Activated naive CD8-positive, alpha-beta T cell treated with anti-CD3 and anti-CD28 coated beads for 36 hours (primary cell): Measurements from ENCODE around the gene THSD4. TPM values are rescaled to one million over a fixed set of nuclear protein-coding genes. Genes with fewer than 3 reads are reported as not detected.
"Not testable (repeated sequence)": the region's sequence is repeated elsewhere in the genome, so short reads cannot be mapped to it uniquely, and the experiment has no call there.

ENCODE experiments used
- DNase-seq: peaks from one replicate; pipeline ENCODE4 v3.0.0; 2021
- H3K27ac Mint-ChIP-seq: one replicate; pipeline ENCODE4 v1.8.0; 2022; ENCODE audit warnings: mild to moderate bottlenecking, moderate library complexity, mixed read lengths
- H3K27me3 Mint-ChIP-seq: one replicate; pipeline ENCODE4 v1.8.0; 2022; ENCODE audit warnings: mild to moderate bottlenecking, mixed read lengths
- H3K36me3 Mint-ChIP-seq: one replicate; pipeline ENCODE4 v1.8.0; 2021; ENCODE audit warnings: mild to moderate bottlenecking, mixed read lengths
- H3K4me1 Mint-ChIP-seq: one replicate; pipeline ENCODE4 v1.8.0; 2021; ENCODE audit warnings: mixed read lengths
- H3K4me3 Mint-ChIP-seq: one replicate; pipeline ENCODE4 v1.8.0; 2022; ENCODE audit warnings: mild to moderate bottlenecking, moderate library complexity, mixed read lengths
- H3K9me3 Mint-ChIP-seq: one replicate; pipeline ENCODE4 v1.8.0; 2022; ENCODE audit warnings: mixed read lengths
- total RNA-seq, 2 experiments: library from RNA; stranded (reverse); gene quantifications; one replicate each; pipeline ENCODE4 v1.2.3, GENCODE V29; 2021

Gene THSD4
- total RNA-seq, 2 experiments from 2014 or later, result not detected

GRCh38 chr15:71434774-71435173 is 319.5 kb downstream of the THSD4 start:
- no peak for DNase-seq
- H3K4me1 Mint-ChIP-seq, result no peaks in the 10 kb centered on the region
- no peak overlapping the region for H3K4me3 Mint-ChIP-seq
- no peaks in the 10 kb centered on the region for H3K36me3 Mint-ChIP-seq
- no peaks in the 10 kb centered on the region for H3K9me3 Mint-ChIP-seq
- peaks cover 3% of the 10 kb centered on the region for H3K27me3 Mint-ChIP-seq
- H3K27ac Mint-ChIP-seq, result no peak overlapping the region

- DNase-seq, result no peak
- Mint-ChIP-seq H3K4me1 (no peaks in the 10 kb centered on the region), H3K27ac (no peak overlapping the region), H3K36me3 (no peaks in the 10 kb centered on the region), H3K9me3 (no peaks in the 10 kb centered on the region), H3K27me3 (peaks cover 3% of the 10 kb centered on the region), H3K4me3 (no peak overlapping the region)
Measured at GRCh38 chr15:71435552-71435951, 320.3 kb downstream of the THSD4 start.

- Mint-ChIP-seq H3K27ac (no peak overlapping the region), H3K4me1 (no peaks in the 10 kb centered on the region), H3K4me3 (no peak overlapping the region), H3K36me3 (no peaks in the 10 kb centered on the region), H3K9me3 (no peaks in the 10 kb centered on the region), H3K27me3 (peaks cover 3% of the 10 kb centered on the region)
- no peak for DNase-seq
Measured at GRCh38 chr15:71436854-71437253, 321.6 kb downstream of the THSD4 start.

- no peaks in the 10 kb centered on the region for H3K9me3 Mint-ChIP-seq
Measured at GRCh38 chr15:71437404-71437803, 322.1 kb downstream of the THSD4 start.

GRCh38 chr15:71437919-71438318 is 322.6 kb downstream of the THSD4 start:
- peaks cover 7% of the 10 kb centered on the region for H3K27me3 Mint-ChIP-seq
- H3K36me3 Mint-ChIP-seq, result no peaks in the 10 kb centered on the region
- no peaks in the 10 kb centered on the region for H3K4me1 Mint-ChIP-seq
- H3K9me3 Mint-ChIP-seq, result no peaks in the 10 kb centered on the region
- no peak for DNase-seq
- no peak overlapping the region for H3K4me3 Mint-ChIP-seq
- no peak overlapping the region for H3K27ac Mint-ChIP-seq

More at GRCh38 chr15:71437404-71437803, 322.1 kb downstream of the THSD4 start:
- no peak for DNase-seq
- Mint-ChIP-seq H3K4me1 (no peaks in the 10 kb centered on the region), H3K4me3 (no peak overlapping the region), H3K27me3 (peaks cover 3% of the 10 kb centered on the region), H3K27ac (no peak overlapping the region), H3K36me3 (no peaks in the 10 kb centered on the region)

- H3K4me3 Mint-ChIP-seq, H3K36me3 Mint-ChIP-seq, H3K4me1 Mint-ChIP-seq, H3K9me3 Mint-ChIP-seq, H3K27ac Mint-ChIP-seq, H3K27me3 Mint-ChIP-seq, DNase-seq: not testable (repeated sequence)
Measured at GRCh38 chr15:71439478-71439877, 324.2 kb downstream of the THSD4 start.

- H3K27me3 Mint-ChIP-seq, result peaks cover 7% of the 10 kb centered on the region
Measured at GRCh38 chr15:71440489-71441110, 325.3 kb downstream of the THSD4 start.

GRCh38 chr15:71443538-71443937 is 328.3 kb downstream of the THSD4 start:
- DNase-seq, result peak; percentile 8
- no peaks in the 10 kb centered on the region for H3K36me3 Mint-ChIP-seq
- H3K4me3 Mint-ChIP-seq, result no peak overlapping the region
- H3K4me1 Mint-ChIP-seq, result no peaks in the 10 kb centered on the region
- H3K27ac Mint-ChIP-seq, result no peak overlapping the region
- H3K9me3 Mint-ChIP-seq, result no peaks in the 10 kb centered on the region
- H3K27me3 Mint-ChIP-seq, result peaks cover 7% of the 10 kb centered on the region

More at GRCh38 chr15:71440489-71441110, 325.3 kb downstream of the THSD4 start:
- Mint-ChIP-seq H3K4me3 (no peak overlapping the region), H3K9me3 (no peaks in the 10 kb centered on the region), H3K36me3 (no peaks in the 10 kb centered on the region), H3K27ac (no peak overlapping the region), H3K4me1 (no peaks in the 10 kb centered on the region)
- DNase-seq, result no peak

- no peaks in the 10 kb centered on the region for H3K9me3 Mint-ChIP-seq
- no peak for DNase-seq
- H3K4me3 Mint-ChIP-seq, result no peak overlapping the region
- H3K4me1 Mint-ChIP-seq, result no peaks in the 10 kb centered on the region
- H3K27ac Mint-ChIP-seq, result no peak overlapping the region
- H3K36me3 Mint-ChIP-seq, result no peaks in the 10 kb centered on the region
- H3K27me3 Mint-ChIP-seq, result peaks cover 7% of the 10 kb centered on the region
Measured at GRCh38 chr15:71444032-71444810, 328.9 kb downstream of the THSD4 start.

GRCh38 chr15:71444866-71445590 is 329.8 kb downstream of the THSD4 start:
- Mint-ChIP-seq H3K27ac (no peak overlapping the region), H3K4me3 (no peak overlapping the region), H3K27me3 (peaks cover 4% of the 10 kb centered on the region), H3K4me1 (no peaks in the 10 kb centered on the region), H3K36me3 (no peaks in the 10 kb centered on the region), H3K9me3 (no peaks in the 10 kb centered on the region)
- no peak for DNase-seq

- DNase-seq, result no peak
- Mint-ChIP-seq H3K36me3 (no peaks in the 10 kb centered on the region), H3K27me3 (peaks cover 4% of the 10 kb centered on the region), H3K9me3 (no peaks in the 10 kb centered on the region), H3K4me1 (no peaks in the 10 kb centered on the region), H3K4me3 (no peak overlapping the region), H3K27ac (no peak overlapping the region)
Measured at GRCh38 chr15:71447328-71448250, 332.3 kb downstream of the THSD4 start.

GRCh38 chr15:71448688-71449114 is 333.4 kb downstream of the THSD4 start:
- Mint-ChIP-seq H3K36me3 (no peaks in the 10 kb centered on the region), H3K27ac (no peak overlapping the region), H3K4me1 (no peaks in the 10 kb centered on the region), H3K4me3 (no peak overlapping the region), H3K27me3 (peaks cover 5% of the 10 kb centered on the region), H3K9me3 (no peaks in the 10 kb centered on the region)
- DNase-seq, result no peak

- no peak for DNase-seq
- no peak overlapping the region for H3K27ac Mint-ChIP-seq
- no peaks in the 10 kb centered on the region for H3K4me1 Mint-ChIP-seq
- no peak overlapping the region for H3K4me3 Mint-ChIP-seq
- peaks cover 5% of the 10 kb centered on the region for H3K27me3 Mint-ChIP-seq
- no peaks in the 10 kb centered on the region for H3K9me3 Mint-ChIP-seq
- no peaks in the 10 kb centered on the region for H3K36me3 Mint-ChIP-seq
Measured at GRCh38 chr15:71449363-71449762, 334.1 kb downstream of the THSD4 start.

GRCh38 chr15:71449956-71450355 is 334.7 kb downstream of the THSD4 start:
- H3K36me3 Mint-ChIP-seq, result no peaks in the 10 kb centered on the region
- DNase-seq, result no peak
- H3K9me3 Mint-ChIP-seq, result no peaks in the 10 kb centered on the region
- H3K4me1 Mint-ChIP-seq, result no peaks in the 10 kb centered on the region
- no peak overlapping the region for H3K27ac Mint-ChIP-seq
- peaks cover 5% of the 10 kb centered on the region for H3K27me3 Mint-ChIP-seq
- H3K4me3 Mint-ChIP-seq, result no peak overlapping the region
